Spleen (tissue), 7 donors: Measurements from ENCODE around the gene ODAD3.

Source experiments
- POLR2A ChIP-seq, 3 donors: fragments of 450-650 bp; IDR thresholded peaks; one replicate each; pipeline ENCODE4 v1.5.1; 2017; ENCODE audit warnings: antibody characterized with exemption in 3 of 3, mild to moderate bottlenecking in 1 of 3
- TF ChIP-seq, protein P1 (sequence below), 11 experiments: fragments of 200-600 bp in 7 of 11; fragments of 450-650 bp in 4 of 11; sonication (generic) in 4 of 11; IDR thresholded peaks in 8 of 11; conservative IDR thresholded peaks in 3 of 11; 1 replicate in 7 of 11; 2 replicates in 4 of 11; pipeline versions ENCODE4 v1.4.0 to v1.8.0; 2016 to 2021; ENCODE audit warnings: antibody characterized with exemption in 11 of 11, inconsistent platforms in 4 of 11, mild to moderate bottlenecking in 1 of 11
- donor health status: DM: no; HTN: no; CAD: no; lungs with moderate emphysema.
- donor health status: DM: no; HTN: no; CAD: no.
- donor health status: DM: no; HTN: no; CAD: no.

DNA sequence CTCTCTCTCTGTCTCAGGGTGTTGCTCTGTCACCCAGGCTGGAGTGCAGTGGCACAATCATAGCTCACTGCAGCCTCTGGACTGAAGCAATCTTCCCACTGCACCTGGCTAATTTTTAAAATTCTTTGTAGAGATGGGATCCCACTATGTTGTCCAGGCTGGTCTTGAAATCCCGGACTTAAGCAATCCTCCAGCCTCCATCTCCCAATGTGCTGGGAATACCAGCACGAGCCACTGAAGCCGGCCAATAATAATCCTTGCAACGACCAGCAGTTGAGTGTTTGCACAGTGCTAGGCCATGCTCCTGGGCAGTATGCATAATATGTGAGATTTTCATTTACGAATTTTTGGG is 50.2 kb downstream of the ODAD3 start:
- TF ChIP-seq POLR2A (IDR thresholded peaks at IDR 0.05) = no peak
- TF ChIP-seq, protein P1, sequence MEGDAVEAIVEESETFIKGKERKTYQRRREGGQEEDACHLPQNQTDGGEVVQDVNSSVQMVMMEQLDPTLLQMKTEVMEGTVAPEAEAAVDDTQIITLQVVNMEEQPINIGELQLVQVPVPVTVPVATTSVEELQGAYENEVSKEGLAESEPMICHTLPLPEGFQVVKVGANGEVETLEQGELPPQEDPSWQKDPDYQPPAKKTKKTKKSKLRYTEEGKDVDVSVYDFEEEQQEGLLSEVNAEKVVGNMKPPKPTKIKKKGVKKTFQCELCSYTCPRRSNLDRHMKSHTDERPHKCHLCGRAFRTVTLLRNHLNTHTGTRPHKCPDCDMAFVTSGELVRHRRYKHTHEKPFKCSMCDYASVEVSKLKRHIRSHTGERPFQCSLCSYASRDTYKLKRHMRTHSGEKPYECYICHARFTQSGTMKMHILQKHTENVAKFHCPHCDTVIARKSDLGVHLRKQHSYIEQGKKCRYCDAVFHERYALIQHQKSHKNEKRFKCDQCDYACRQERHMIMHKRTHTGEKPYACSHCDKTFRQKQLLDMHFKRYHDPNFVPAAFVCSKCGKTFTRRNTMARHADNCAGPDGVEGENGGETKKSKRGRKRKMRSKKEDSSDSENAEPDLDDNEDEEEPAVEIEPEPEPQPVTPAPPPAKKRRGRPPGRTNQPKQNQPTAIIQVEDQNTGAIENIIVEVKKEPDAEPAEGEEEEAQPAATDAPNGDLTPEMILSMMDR (IDR thresholded peaks at IDR 0.05 in 8 of 11, conservative IDR thresholded peaks at IDR 0.05 in 3 of 11) = no peak
